ENCODE results near the gene TP53I13. TPM values are rescaled to one million over a fixed set of nuclear protein-coding genes. Genes with fewer than 3 reads are reported as not detected.

TP53I13 gene
- total RNA-seq, 1 donor = 25.0 TPM

DNA sequence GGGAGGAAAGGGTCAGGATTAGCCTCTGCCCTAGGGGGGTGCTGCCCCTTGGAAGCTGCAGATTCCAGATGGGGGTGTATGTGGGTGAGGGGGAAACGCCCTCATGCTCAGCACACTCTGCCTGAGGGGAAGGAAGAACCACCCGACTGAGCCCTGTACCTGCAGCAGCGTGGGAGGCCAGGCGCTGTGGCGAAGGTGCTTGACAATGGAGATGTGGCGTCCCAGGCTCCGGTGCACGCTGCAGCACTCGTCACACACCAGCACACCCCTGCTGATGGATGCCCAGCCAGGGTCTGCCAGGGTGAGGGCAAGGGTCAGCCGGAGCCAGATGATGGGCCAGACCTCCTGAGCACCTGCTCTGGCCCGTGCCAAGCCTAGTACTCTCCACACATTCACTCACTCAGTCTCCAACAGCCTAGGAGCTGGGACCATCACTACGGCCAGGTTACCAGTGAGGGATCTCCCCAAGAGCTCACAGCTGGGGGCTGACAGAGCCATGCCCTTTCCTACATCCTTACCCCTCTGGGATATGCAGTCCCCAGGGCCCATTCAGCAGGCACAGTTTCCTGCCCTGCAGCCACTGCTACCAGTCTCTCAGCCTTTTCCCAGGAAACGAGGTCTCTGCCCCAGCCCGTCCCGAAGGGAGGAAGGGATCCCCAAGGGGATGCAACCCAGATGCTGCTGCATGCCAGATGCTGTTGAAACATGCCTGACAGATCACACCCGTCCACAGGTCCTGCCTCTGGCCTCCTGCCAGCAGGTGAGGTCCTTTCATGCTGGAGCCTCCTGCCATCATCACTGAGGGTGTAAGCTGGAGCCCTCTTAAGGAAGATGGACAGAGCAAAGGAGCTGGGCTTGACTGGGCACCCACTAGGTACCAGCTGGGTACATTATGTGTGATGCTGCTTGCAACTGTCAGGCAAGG lies 15.1 kb downstream of the TP53I13 start:
- Histone ChIP-seq H3K9me3 (ENCODE audit: low read depth, low read length) (no peaks in the 10 kb centered on the region), H3K27me3 (ENCODE audit: insufficient read depth, low read length) (no peaks in the 10 kb centered on the region), H3K4me1 (ENCODE audit: insufficient read depth, low read length) (peaks cover 51% of the 10 kb centered on the region), H3K4me3 (ENCODE audit: low read length) (no peak overlapping the region)

GRCh38 chr17:29584452-29585079 lies 16.1 kb downstream of the TP53I13 start:
- peaks cover 52% of the 10 kb centered on the region for H3K4me1 ChIP-seq (ENCODE audit: insufficient read depth, low read length)
- no peak overlapping the region for H3K4me3 ChIP-seq (ENCODE audit: low read length)

DNA sequence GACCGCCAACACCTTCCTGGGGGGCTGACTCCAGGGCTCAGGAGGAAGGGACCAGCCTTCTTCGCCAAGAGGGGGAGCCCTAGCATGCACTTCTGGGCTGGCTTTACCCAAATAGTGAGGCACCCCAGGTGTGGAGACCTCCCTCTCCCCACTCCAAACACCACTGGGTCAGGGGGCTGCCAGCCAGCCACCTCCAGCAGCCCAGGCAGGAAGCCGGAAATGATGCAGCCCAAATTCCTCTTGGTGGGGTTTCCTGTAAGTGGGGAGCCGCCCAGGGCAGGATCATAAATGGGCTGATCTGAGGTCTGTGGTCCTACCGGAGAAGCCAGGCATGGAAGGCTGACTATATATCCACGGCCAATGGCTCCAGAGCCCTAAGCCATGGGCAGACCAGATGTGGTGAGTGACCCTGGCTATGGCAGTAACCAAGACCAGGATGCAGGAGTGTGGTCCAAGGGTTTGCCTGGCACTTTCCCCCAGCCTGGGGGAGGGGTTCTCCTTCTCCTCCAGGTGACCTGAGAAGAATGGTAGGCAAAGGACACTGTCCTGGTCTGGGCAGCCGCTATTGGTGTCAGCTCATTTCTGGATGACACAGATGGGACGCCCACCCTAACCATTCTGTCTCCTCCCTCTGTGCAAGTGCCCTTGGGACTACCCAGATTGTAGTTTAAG lies 16.7 kb downstream of the TP53I13 start:
- Histone ChIP-seq H3K9me3 (ENCODE audit: low read depth, low read length) (no peaks in the 10 kb centered on the region), H3K27me3 (ENCODE audit: insufficient read depth, low read length) (no peaks in the 10 kb centered on the region), H3K4me1 (ENCODE audit: insufficient read depth, low read length) (peaks cover 58% of the 10 kb centered on the region), H3K4me3 (ENCODE audit: low read length) (no peak overlapping the region)

More at GRCh38 chr17:29584452-29585079, 16.1 kb downstream of the TP53I13 start:
- no peaks in the 10 kb centered on the region for H3K9me3 ChIP-seq (ENCODE audit: low read depth, low read length)
- H3K27me3 ChIP-seq (ENCODE audit: insufficient read depth, low read length) = no peaks in the 10 kb centered on the region

GRCh38 chr17:29586676-29587469 lies 18.4 kb downstream of the TP53I13 start:
- no peak overlapping the region for H3K4me3 ChIP-seq (ENCODE audit: low read length)
- no peaks in the 10 kb centered on the region for H3K9me3 ChIP-seq (ENCODE audit: low read depth, low read length)
- H3K4me1 ChIP-seq (ENCODE audit: insufficient read depth, low read length) = peaks cover 72% of the 10 kb centered on the region
- H3K27me3 ChIP-seq (ENCODE audit: insufficient read depth, low read length) = no peaks in the 10 kb centered on the region

- Histone ChIP-seq H3K4me1 (ENCODE audit: insufficient read depth, low read length) (peaks cover 79% of the 10 kb centered on the region), H3K27me3 (ENCODE audit: insufficient read depth, low read length) (no peaks in the 10 kb centered on the region), H3K9me3 (ENCODE audit: low read depth, low read length) (no peaks in the 10 kb centered on the region), H3K4me3 (ENCODE audit: low read length) (no peak overlapping the region)
Measured at GRCh38 chr17:29587591-29587990, 19.1 kb downstream of the TP53I13 start.

DNA sequence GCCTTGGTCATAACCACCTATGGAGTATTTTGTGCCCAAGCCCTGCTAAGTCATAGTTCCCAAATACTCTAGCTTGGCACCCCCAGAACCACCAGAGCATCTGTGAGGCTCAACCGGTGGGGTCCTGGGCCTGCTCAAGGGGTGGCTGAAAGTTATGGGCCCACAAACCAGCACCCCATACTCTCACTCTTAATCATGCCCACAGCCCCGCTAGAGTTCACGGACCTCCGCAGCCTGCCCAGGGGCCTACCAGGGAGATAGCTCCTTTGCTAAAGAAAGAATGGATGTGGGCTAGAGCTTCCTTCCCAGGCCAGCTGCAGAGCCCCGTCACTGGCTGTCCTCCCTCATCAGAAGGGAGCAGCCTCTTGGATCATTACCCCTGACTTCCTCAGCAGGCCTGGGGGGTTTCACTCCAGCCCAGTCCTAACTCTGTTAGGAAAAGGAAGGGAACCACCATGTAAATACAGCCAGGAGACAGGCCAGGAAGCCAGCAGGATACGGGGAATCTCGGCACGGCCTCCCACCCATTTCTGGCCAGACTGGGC lies 19.6 kb downstream of the TP53I13 start:
- peaks cover 82% of the 10 kb centered on the region for H3K4me1 ChIP-seq (ENCODE audit: insufficient read depth, low read length)
- no peaks in the 10 kb centered on the region for H3K9me3 ChIP-seq (ENCODE audit: low read depth, low read length)
- H3K4me3 ChIP-seq (ENCODE audit: low read length) = peak overlapping the region; percentile 58
- H3K27me3 ChIP-seq (ENCODE audit: insufficient read depth, low read length) = no peaks in the 10 kb centered on the region

GRCh38 chr17:29588562-29589411 lies 20.3 kb downstream of the TP53I13 start:
- H3K9me3 ChIP-seq (ENCODE audit: low read depth, low read length) = no peaks in the 10 kb centered on the region
- H3K4me3 ChIP-seq (ENCODE audit: low read length) = peak overlapping the region; percentile 58
- H3K4me1 ChIP-seq (ENCODE audit: insufficient read depth, low read length) = peaks cover 85% of the 10 kb centered on the region
- H3K27me3 ChIP-seq (ENCODE audit: insufficient read depth, low read length) = no peaks in the 10 kb centered on the region

DNA sequence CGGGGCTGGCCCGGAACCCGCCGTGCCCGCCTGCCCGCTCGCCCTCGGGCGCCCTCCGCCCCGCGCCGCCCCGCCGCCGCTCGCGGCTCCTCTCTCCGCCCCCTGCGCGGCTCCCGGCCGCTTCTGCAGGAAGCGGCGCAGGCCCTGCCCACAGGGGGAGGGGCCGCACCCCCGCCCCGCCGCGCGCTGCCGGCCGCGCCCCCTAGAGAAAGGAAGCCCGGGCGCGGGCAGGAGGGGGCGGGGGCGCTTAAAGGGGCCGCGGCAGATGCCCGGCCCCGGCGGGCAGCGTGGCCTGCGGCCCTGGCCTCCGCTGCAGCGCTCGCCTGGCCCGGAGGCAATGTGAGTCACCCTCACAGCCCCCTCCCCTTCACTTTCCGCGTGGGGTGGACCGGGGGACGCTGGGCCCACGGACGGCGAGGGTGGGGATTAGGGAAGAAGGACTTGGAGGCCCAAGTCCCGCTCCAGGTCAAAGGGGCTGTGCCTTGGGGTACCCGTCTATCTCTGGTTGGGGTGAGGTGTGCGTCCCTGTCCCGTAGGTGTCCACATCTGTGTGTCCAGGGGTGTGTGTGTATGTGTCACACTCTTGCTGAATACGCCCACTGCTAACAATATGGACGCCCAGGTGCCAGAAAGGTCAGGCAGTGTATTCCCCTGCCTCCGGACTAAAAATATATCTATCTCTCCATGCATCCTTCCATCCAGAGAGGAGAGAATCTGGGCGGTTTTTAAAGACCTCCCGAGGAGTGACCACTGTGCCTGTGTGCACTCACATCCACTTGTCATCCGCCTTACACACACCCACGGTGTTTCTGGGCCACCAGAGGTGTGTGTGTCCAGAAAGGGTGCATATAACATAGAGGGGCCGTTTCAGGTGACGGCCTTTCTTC lies 21.3 kb downstream of the TP53I13 start, which contains the start of gene GIT1:
Gene GIT1, minus strand, starts transcription at position 125 of the 887 bp plus-strand sequence. CDS start 270 bp downstream, outside the sequence.
- Histone ChIP-seq H3K9me3 (ENCODE audit: low read depth, low read length) (no peaks in the 10 kb centered on the region), H3K4me1 (ENCODE audit: insufficient read depth, low read length) (peaks cover 81% of the 10 kb centered on the region), H3K4me3 (ENCODE audit: low read length) (peak within 1 kb of the TSS; percentile 58), H3K27me3 (ENCODE audit: insufficient read depth, low read length) (peaks cover 5% of the 10 kb centered on the region)

DNA sequence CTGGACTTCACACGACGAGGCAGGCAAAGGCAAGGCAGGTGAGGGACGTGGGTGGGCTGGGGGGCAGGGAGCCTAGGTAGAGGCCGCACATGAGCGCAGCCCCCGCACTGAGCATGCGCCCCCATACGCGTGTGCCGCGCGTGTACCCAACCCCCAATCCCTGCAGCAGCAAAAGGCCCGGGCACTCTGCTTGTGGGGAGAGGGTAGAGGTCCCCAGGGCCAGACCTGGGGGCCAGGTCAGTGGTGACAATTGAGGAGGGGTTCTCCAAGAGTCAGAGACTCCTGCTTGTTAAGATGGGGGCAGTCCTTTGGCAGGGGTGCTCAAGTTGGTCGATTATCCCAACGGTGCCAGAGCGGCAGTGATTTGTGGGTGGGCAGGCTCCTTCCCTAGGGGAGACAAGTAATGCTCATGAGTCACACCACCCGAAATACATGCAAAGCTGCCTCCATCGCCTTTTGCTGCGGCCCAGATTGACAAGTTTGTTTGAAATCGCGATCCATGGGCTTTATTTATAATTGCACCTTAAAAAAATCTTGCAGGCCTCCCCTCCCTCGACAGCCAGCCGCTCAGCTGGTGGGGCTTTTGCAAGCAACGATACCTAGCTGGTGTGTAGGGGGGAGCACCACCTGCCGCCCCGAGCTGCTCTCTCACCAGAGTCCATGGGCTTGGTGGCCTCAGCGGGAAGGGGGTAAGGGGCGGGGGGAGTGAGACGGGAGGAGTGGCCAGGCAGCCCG lies 22.1 kb downstream of the TP53I13 start:
- Histone ChIP-seq H3K4me3 (ENCODE audit: low read length) (no peak overlapping the region), H3K27me3 (ENCODE audit: insufficient read depth, low read length) (peaks cover 5% of the 10 kb centered on the region), H3K9me3 (ENCODE audit: low read depth, low read length) (no peaks in the 10 kb centered on the region), H3K4me1 (ENCODE audit: insufficient read depth, low read length) (peaks cover 73% of the 10 kb centered on the region)

DNA sequence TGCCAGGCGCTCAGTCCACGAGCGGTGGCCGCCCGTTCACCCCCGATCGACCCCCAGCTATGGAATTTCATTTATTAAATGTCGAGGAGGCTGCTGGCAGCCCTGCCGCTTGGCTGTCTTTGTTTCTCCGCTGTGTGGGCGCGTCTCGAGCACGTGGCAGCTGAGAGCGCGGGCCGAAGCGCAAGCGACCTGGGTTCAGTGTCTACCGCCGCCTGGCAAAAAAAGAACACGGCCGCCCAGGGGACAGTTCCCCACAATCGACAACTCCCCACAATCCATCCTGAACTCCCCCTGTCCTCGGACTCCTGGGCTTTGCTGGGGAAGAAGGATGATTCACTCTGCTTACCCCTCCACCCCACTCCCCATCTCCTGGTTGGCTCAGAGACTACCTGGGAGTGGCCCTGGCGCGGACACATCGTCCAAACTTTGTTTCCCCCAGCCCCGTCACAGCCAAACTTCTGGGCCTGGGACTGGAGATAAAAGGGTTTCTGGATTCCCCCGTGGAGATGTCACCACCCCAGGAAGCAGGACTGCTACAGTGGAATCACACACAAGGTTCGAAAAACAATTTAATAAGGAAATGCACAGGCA lies 22.7 kb downstream of the TP53I13 start:
- peaks cover 67% of the 10 kb centered on the region for H3K4me1 ChIP-seq (ENCODE audit: insufficient read depth, low read length)
- peaks cover 5% of the 10 kb centered on the region for H3K27me3 ChIP-seq (ENCODE audit: insufficient read depth, low read length)
- H3K9me3 ChIP-seq (ENCODE audit: low read depth, low read length) = no peaks in the 10 kb centered on the region
- no peak overlapping the region for H3K4me3 ChIP-seq (ENCODE audit: low read length)

- H3K4me1 ChIP-seq (ENCODE audit: insufficient read depth, low read length) = peaks cover 59% of the 10 kb centered on the region
- no peak overlapping the region for H3K4me3 ChIP-seq (ENCODE audit: low read length)
- peaks cover 5% of the 10 kb centered on the region for H3K27me3 ChIP-seq (ENCODE audit: insufficient read depth, low read length)
- H3K9me3 ChIP-seq (ENCODE audit: low read depth, low read length) = no peaks in the 10 kb centered on the region
Measured at GRCh38 chr17:29591737-29592608, 23.5 kb downstream of the TP53I13 start.
